Dermis blood vessel endothelial cell (primary cell): ENCODE results near the gene ITGA1. TPM values are rescaled to one million over a fixed set of nuclear protein-coding genes. Genes with fewer than 3 reads are reported as not detected.
"Not testable (repeated sequence)": the region's sequence is repeated elsewhere in the genome, so short reads cannot be mapped to it uniquely, and the experiment has no call there.

ENCODE experiments used
- DNase-seq: peaks from one replicate; pipeline ENCODE4 v3.0.0; 2010
- total RNA-seq: library from RNA; depleted of rRNA; stranded (reverse); fragments of >200 nt; gene quantifications from 2 replicates; pipeline ENCODE4 v1.2.3, GENCODE V29; 2014

ITGA1 gene
- total RNA-seq = 75.4 and 81.2 TPM in 2 replicates

DNA sequence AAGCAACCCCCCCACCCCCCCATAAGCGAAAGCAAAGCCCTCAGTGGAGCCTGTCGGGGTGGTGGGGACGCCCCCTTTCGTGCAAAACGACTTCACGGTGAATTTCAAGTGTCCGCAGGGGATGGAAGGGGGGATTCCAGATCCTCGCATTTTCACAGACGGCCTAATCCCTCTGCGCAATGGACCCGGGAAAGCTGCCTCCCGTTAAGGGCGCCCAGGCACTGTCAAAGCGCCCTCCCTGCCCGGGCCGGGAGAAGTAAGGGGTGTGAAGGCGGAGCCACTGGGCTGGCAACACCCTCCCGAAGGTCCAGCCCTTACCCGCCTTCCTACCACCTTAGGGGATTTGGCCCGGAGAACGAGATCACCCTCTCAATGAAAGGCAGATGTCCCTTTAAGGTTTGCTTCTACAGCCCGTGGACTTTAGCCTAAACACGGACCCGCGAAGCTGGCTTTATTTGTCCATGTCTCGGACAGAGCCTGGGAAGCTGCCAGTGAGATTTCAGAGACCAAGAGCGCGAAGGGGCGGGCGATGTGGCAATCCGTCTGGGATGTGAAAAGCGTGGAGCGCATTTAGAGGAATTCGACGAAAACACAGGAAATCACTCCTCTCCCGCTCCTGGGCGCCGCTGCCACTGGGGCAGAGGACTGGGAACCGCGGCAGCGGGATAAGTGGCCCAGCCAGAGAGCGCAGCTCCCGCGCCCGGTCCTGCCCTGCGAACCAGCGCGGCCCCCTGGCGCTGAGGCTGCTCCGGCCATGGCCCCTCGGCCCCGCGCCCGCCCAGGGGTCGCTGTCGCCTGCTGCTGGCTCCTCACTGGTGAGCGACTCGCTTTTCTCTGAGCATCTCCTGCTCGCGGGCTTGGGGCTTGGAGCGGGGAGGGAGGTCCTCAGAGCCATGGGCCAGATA, at the start of gene ITGA1, which contains the start of gene PELO:
Gene ITGA1, plus strand, starts transcription at position 317 of the 905 bp plus-strand sequence. Its CDS starts 438 bp downstream, at position 755.
Gene PELO, plus strand, starts transcription at position 317 of the 905 bp plus-strand sequence. CDS start 12,479 bp downstream, outside the sequence.
- DNase-seq = peak; percentile 65

DNA sequence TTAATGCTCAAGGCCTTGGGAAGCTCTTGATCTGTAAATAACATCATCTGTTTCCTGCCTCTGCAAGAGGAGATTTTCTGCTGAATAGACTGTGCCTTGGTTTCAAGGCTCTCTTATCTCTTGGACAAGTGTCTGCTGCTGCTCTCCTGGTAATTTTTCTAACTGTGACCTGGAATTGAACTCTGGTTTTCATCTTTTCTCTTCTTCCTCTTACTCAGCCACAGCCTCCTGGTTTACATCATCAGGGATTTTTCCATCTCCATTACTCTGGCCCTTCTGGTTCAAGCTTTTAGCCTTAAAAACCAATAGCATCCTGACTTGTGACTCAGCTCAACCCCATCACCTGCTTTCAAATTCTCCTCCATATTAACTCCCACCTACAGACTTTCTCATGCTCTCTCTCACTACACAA, 49.6 kb upstream of the ITGA1 start:
- peak; percentile 41 for DNase-seq

DNA sequence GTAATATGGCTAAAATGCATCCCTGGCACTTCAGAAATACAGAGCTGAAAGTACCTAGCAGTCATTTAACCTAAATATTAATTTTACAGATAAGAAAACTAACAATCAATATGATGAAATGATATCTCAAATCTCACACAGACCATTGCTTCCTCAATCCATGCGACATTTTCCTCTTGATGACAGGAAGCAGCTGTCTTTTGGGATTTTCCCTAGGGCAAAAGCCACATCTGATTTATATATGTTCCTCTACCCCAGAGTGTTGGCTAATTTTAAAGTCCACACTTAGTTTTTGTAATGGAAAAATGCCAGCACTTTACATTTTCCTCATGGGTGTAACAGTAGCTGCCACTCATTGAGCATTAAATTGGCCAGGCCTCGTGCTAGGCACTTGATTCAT, 47.7 kb upstream of the ITGA1 start:
- peak; percentile 5 for DNase-seq

DNA sequence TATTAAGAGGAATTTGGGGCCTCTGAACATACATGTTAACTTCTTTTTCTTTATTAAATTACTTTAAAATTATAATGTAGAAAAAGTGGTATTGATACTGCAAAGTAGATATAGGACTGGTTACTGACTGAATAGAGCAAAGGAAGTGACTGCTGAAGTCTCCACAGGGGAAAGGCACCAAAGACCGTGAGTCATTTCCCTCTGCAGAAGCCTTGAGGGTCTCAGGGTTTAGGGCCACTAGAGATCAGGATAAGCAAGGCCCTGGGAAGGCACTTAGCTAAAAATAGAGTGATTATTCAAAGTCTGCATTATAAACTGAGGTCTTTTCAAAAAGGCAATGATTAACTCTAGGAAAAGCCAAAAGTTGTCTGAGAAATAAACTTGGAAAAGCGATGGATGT, 44.7 kb upstream of the ITGA1 start:
- peak; percentile 68 for DNase-seq

DNA sequence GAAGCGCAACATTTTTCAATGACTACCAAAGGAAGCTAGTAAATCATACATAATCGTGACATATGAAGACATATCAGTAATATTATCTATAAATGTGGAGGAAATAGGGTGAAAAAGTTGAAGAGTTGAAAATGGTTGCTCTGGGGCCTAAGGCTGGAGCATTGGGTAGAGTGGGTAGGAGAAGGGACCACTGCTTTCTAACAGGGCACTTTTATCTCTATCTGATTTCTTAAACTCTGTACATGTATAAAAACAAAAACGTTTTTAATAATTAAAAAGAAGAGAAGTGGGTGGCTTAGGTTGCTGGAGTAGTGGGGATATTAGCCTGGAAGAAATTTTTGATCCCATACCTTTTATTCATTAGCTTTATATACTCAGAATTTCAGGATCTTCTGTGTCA, 44.2 kb upstream of the ITGA1 start:
- no peak for DNase-seq

DNA sequence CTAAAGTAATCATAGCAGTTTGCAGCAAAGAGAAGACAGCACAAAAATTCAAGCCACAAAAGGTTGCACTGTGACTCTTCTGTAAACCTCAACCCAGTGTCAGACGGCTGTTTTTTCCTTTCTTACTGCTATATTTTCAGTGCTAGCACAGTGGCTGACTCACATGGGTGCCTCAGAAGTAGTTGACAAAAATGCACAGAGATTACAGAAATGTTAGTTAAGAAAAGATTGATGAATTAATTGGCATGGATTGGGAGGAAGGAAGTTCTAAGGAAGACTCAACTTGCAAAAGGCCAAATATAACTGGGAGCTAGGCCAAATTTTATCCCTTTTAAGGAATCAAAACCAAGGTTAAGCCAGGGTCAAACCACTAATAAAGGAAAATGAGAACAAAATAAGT, 43.7 kb upstream of the ITGA1 start:
- peak; percentile 64 for DNase-seq

DNA sequence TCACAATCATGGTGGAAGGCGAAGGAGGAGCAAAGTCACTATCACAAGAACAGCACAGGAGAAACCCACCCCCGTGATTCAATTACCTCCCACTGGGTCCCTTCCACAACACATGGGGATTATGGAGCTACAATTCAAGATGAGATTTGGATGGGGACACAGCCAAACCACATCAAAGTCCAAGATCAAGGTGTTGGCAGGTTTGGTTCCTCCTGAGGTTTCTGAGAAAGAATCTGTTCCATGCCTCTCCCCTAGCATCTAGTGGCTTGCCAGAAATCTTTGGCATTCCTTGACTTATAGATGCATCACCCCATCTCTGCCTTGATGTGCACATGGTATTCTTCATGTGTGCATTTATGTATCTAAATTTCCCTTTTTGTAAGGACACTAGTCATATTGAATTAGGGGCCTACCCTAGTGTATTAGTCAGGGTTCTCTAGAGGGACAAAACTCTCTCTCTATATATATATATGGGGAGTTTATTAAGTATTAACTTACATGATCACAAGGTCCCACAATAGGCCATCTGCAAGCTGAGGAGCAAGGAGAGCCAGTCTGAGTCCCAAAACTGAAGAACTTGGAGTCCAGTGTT, 42.8 kb upstream of the ITGA1 start:
- DNase-seq = not testable (repeated sequence)

DNA sequence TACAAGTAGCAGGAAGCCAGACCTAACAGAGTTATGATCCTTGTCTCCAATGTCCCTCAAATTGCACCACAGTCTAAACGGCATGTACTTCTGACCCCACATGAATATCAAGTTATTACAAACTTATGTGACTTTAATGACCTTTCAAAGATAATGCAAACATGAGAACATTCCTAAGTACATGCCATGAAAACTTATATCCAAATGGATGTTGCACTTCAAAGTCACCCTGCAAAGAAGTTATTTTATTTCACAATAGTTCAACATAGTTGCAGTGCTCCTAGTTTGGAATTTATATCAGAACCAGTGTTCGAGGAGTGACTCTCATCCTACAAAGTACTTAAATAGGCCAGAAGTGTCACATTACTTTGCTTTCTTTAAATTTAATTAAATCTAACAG, 41.2 kb upstream of the ITGA1 start:
- DNase-seq = no peak

DNA sequence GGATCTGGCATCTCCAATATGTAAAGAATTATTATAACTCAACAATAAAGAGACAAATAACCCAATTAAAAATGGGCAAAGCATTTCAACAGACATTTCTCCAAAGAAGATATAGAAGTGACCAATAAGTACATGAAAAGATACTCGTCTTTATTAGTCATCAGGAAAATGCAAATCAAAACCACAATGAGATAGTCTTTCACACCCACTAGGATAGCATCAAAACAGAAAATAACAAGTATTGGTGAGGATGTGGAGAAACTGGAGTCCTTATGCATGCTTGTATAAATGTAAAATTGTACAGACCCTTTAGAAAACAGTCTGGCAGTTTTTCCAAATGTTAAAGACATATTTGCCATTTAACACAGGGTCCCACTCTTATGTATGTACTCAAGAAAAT, 39.1 kb upstream of the ITGA1 start:
- no peak for DNase-seq

DNA sequence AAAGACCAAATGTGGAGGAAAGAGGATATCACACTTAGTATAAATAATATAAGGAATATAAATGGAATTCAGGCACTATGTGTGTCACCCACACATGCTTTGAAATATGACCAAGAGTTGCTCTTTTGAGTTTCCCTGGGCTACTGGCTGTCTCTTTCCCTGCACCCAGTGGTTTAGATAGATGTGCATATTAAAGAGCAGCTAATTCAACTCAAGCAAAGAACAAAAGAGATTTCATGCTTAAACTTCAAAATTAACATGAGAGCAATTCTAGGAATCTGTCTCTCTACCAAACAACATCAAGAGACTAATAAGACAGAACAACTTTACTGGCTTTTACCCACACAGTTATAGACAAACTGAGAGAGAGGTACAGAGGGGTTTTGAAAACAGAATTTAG, 38.0 kb upstream of the ITGA1 start:
- no peak for DNase-seq

DNA sequence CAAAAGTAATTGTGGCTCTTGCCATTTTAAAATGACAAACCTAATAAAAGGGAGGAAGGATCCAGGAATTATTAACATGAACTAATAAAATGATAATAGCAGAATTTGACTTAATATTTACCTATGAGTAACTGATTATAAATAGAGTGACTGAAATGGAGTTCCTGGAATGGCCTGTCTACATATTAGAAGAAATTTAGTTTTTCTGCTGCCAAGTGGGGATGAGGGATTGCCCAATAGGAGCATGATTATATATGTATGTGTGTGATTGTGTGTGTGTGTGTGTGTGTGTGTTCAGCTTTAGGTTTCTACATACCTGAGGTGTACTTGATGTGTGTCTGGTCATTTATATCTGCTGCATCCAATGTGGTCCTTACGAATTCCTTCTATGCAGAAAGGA, 36.6 kb upstream of the ITGA1 start:
- no peak for DNase-seq

DNA sequence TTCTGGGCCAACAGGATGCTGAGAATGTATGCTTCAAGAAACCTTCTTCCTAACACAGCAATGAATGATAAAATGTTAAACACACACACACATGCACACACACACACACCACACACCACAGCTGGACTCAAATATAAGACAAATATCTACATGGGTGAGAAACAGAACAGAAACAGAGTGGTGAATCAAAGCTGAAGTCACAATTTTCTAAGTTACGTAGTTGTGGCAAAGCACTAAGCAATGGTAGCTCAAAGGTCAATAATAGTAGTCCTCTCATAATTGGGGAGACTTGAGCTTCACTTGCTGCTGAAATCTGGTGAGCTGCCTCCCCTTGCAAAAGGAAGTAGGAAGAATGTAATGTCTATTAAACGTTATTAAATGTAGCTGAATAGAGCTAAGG, 33.7 kb upstream of the ITGA1 start:
- DNase-seq = no peak

DNA sequence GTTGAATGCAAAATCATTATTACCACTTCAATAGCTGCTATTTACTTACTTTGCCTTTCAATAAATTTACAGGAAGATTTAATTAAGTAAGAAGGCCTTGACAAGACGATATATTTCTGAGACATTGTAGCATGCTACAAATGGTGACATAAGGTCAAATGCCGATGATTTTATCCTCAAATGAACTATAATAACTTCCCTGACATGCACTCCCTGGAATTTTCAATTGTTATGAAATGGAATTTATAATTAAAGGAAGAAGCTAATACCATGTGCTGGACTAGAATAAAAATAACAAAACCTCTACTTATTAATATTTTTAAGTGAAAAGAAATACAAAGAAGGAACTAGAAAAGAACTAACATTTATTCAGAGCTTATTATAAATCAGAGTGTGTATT, 30.2 kb upstream of the ITGA1 start:
- peak; percentile 57 for DNase-seq

DNA sequence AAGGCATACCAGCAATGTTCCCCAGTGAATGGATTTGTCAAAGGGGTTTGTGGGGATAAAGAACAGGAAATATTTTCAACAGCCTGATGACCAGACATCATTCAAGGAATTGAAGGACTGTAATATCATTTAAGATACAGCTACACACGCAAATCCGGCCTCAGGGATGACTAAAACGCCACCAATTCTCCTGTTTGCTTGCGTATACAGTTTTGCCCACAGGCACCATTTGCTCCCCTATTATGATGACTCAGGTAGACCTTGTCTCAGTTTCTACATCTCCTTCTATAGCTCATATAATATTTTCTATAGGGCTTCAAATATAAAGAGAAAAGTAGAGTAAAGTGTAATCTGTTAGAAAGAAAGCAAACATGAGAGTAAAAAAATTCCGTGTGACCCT, 29.7 kb upstream of the ITGA1 start:
- peak; percentile 59 for DNase-seq

DNA sequence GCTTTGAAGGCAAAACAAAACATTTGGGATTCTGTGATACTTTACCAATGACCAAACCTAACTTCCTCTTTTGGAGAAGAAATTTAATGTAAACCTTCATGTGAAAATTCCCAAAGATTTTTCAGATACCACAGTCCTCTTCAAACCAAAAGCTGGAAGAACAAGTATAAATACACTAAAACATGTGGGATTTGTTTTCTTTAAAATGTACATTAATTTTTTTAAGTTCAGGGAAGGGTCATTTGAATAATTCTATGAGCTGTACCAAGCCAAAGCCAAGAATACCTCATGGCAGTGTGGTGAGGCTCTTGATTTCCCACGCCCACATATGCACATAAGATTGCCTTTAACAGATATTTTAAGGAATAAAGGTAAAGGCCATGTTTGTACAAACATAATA, 28.4 kb upstream of the ITGA1 start:
- DNase-seq = no peak

DNA sequence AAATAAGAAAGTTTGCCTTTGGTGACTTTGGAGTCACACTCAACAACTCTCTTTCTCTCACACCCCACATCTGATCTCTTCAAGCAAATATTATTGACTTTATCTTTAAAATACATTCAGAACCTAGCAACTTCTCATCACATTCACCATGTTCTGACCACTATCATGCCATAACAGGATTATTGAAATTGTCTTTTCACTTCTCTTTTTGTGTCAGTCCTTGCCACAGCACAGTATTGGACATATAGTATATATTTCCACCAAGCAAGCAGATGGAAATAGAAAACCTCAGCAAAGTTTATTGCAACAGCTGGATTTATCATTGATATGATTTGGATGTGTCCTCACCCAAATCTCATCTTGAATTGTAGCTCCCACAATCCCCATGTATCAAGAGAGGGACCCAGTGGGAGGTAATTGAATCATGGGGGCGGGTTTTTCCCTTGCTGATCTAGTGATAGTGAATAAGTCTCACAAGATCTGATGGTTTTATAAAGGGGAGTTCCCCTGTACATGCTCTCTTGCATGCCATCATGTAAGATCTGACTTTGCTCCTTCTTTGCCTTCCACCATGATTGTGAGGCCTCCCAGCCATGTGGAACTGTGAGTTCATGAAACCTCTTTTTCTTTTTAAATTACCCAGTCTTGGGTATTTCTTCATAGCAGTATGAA, 26.9 kb upstream of the ITGA1 start:
- DNase-seq = no peak

DNA sequence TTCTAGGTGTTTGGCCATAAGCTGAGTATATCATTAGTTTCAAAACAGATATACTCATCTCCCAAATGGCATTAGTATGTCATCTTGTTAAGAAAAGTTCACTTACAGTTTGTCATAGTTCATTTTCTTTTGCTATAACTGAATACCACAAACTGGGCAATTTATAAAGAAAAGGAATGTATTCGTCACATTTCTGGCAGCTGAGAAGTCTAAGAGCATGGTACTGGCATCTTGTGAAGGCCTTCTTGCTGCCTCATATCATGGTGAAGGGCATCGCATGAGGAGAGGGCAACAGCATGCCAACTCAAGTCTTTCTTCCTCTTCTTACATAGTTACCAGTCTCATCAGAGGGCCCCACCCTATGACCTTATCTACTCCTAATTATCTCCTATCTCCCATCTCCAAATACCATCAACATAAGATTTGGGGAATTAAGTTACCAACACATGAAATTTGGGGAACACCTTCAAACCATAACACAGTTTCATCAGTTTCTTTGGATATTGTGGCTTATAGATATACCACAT, 20.4 kb upstream of the ITGA1 start:
- DNase-seq = no peak

DNA sequence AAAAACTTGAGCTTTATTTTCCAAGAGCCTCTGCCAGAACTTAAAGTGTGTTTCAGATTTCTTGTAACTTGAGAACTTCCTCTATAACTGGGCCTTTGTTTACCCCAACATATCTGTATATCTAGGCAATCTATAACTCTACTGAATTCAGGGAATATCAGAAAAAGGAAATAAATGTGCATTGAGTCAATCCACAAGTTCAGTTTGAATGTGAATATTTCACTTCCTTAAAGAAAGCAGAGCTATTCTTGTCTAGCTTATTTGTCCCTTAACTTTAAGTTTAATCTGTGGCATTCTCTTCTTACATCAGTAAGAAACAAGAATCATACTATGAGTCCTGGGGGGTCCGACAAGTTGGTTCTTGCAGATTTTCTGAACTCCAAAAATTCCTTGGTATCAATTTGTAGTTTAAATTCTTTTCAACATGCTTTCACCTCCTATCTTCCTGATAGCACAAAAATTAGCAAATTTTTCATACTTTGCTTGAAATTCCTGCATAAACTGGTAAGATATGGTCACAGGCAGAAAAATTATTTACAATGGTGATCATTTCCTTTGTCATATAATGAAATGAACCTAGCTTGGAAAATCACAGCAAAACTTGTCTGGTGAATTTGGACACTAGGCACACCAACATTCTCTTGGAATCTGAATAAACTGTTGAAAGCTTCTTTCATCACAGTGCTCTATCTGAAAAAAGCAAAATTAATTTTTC, 19.8 kb upstream of the ITGA1 start:
- no peak for DNase-seq

DNA sequence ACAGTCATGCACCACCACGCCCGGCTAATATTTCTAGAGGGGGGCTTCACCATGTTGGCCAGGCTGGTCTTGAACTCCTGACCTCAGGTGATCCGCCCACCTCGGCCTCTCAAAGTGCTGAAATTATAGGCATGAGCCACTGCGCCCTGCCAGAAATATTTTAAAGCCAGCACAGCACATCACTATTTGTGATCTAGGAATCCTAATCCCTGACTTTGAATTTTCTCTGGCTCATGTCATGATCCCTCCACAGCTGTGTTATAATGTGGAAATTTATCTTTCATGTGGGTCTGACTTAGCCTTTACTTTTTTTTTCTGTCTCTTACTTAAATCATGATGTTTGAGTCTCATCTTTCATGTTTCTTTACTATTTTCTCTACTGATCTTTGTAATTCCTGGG, 18.7 kb upstream of the ITGA1 start:
- no peak for DNase-seq

DNA sequence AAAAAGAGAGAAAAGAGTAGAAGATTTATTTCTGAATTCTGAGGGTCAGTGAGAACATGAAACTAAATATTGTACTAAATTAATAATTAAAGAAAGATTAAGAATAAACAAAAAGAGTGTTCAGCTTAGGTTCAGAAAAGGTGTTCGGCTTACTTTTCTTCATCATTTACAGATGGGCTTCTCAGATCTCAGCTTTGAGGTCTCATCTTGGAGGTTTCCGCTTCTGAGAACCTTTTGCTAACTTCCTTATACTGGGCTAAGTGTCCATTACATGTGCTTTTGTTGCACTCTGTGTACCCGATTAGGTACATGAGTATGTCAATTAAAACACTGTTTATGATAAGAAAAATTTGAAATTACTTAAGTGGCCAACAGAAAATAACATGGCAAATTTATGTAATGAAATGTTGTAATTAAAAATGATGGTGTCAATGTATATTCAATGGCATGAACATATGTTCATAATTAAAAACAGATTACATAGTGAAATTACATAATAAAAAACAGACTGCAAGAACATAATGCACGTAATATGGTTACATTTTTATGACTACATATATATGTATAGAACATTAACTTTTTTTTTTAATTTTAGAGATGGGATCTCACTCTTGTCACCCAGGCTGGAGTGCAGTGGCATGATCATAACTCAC, 17.3 kb upstream of the ITGA1 start:
- no peak for DNase-seq

DNA sequence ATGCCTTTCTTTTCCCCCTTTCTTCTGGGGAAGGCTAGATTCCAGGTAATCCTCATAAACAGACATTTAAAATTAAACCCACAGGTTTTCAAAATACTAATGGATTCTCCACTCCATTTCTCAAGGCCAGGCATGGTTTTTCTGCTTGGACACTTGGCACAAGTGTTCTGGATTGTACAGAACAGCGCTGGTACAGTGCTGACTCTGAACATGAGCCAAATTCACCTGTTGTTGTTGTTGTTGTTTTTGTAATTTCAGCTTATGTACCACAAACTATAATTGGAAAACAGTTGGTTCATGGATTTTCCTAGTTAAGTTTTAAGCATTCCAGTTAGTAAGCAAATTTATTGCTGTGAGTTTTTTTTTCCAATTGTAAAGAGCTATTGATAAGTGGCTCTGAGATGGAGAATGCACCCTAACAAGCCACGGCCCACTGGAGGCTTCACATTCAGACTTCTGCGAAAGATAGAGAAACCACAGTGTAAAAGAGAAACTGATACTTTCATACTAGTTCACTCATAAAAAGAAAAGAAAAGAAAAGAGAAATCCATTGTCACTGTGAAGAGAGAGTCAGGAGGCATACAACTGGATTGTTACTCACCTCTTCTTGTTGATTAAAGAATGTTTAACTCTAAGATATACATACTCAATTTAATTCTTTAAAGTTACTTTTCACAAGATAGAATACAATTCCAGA, 16.2 kb upstream of the ITGA1 start:
- DNase-seq = no peak
